ENCODE data around the gene TMPRSS6. TPM values are rescaled to one million over a fixed set of nuclear protein-coding genes. Genes with fewer than 3 reads are reported as not detected.

The TMPRSS6 gene
- total and polyA plus RNA-seq, 2 donors (not counting 1 experiment from before 2014, with no cell fraction given) = 0.03 TPM; not detected in 1

DNA sequence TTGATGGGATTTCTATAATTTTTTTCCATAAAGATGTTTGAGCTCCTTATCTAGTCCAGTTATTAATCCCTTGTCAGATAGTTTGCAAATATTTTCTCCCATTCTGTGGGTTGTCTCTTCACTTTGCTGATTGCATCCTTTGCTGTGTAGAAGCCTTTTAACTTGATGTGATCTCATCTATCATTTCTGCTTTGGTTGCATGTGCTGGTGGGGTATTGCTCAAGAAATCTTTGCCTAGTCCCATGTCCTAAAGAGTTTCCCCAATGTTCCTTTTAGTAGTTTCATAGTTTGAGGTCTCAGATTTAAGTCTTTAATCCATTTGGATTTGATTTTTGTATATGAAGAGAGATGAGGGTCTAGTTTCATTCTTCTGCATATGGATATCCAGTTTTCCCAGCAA is 41.9 kb upstream of the TMPRSS6 start:
- Mint-ChIP-seq H3K4me1 (peaks cover 22% of the 10 kb centered on the region), H3K27ac (no peak overlapping the region), H3K4me3 (no peak overlapping the region), H3K9me3 (ENCODE audit: insufficient read depth) (peaks cover 3% of the 10 kb centered on the region), H3K27me3 (peaks cover 6% of the 10 kb centered on the region)
- CTCF ChIA-PET = interaction anchor here (0.8 kb wide), 1 partner anchor 307 kb away, joined by 4 read pairs; no protein-coding TSS in a partner anchor
- no peak for ATAC-seq (ENCODE audit: low read depth)
- H3K4me2 ChIP-seq (replicated peaks; ENCODE audit: low read depth, low read length, poor library complexity, severe bottlenecking) = no peak overlapping the region
- H3K4me3 ChIP-seq (ENCODE audit: control extremely low read depth in 1 of 5, extremely low read depth in 1 of 5, insufficient read depth in 1 of 5, low read depth in 2 of 5, low read length in 4 of 5) = no peak overlapping the region
- no peak for DNase-seq
- no peaks in the 10 kb centered on the region for H3K79me2 ChIP-seq (ENCODE audit: control insufficient read depth, insufficient read depth, low read length)
- no peaks in the 10 kb centered on the region for H3K36me3 ChIP-seq (replicated peaks in 1 of 2; ENCODE audit: control extremely low read depth in 1 of 2, control insufficient read depth in 1 of 2, extremely low read depth in 1 of 2, insufficient read depth in 2 of 2, low read length in 1 of 2)
- H3K27ac ChIP-seq (ENCODE audit: low read length in 2 of 2) = no peak overlapping the region
- H3K27me3 ChIP-seq (replicated peaks in 1 of 4; ENCODE audit: control extremely low read depth in 1 of 4, control insufficient read depth in 3 of 4, insufficient read depth in 4 of 4, low read length in 3 of 4) = no peaks in the 10 kb centered on the region
- H3K9ac ChIP-seq (ENCODE audit: low read length) = no peak overlapping the region
- peaks cover 0 to 20% of the 10 kb centered on the region in 2 donors for H3K4me1 ChIP-seq (ENCODE audit: control insufficient read depth in 2 of 2, insufficient read depth in 2 of 2, low read length in 2 of 2)
- H2AFZ ChIP-seq (ENCODE audit: insufficient read depth, low read depth, low read length, poor library complexity, severe bottlenecking) = no peak overlapping the region
- H4K20me1 ChIP-seq (ENCODE audit: control insufficient read depth, insufficient read depth, low read length, poor library complexity, severe bottlenecking) = no peaks in the 10 kb centered on the region
- POLR2A ChIA-PET = no interaction called here
- TF ChIP-seq EZH2 (IDR thresholded peaks at IDR 0.05; ENCODE audit: borderline replicate concordance, insufficient read depth, low read depth, low read length, poor library complexity, severe bottlenecking) = no peak
- TF ChIP-seq, protein P1, sequence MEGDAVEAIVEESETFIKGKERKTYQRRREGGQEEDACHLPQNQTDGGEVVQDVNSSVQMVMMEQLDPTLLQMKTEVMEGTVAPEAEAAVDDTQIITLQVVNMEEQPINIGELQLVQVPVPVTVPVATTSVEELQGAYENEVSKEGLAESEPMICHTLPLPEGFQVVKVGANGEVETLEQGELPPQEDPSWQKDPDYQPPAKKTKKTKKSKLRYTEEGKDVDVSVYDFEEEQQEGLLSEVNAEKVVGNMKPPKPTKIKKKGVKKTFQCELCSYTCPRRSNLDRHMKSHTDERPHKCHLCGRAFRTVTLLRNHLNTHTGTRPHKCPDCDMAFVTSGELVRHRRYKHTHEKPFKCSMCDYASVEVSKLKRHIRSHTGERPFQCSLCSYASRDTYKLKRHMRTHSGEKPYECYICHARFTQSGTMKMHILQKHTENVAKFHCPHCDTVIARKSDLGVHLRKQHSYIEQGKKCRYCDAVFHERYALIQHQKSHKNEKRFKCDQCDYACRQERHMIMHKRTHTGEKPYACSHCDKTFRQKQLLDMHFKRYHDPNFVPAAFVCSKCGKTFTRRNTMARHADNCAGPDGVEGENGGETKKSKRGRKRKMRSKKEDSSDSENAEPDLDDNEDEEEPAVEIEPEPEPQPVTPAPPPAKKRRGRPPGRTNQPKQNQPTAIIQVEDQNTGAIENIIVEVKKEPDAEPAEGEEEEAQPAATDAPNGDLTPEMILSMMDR (IDR thresholded peaks at IDR 0.05) = no peak
- intact Hi-C loops (cut with micrococcal nuclease) = no loop called here
- peaks cover 0 to 2% (median 0%) of the 10 kb centered on the region in 3 donors for H3K9me3 ChIP-seq (ENCODE audit: control extremely low read depth in 1 of 3, control insufficient read depth in 2 of 3, insufficient read depth in 1 of 3, low read length in 2 of 3)

DNA sequence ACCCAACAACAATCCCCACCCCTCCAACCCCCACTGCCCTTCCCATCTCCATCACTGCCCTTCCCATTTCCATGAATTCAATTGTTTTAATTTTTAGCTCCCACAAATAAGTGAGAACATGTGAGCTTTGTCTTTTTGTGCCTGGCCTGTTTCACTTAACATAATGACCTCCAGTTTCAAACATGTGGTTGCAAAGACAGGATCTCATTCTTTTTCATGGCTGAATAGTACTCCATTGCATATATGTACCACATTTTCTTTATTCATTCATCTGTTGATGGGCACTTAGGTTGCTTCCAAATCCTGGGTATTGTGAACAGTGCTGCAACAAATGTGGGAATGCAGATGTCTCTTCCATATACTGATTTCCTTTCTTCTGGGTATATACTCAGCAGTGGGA is 41.2 kb upstream of the TMPRSS6 start:
- Mint-ChIP-seq H3K9me3 (ENCODE audit: insufficient read depth) (peaks cover 3% of the 10 kb centered on the region), H3K27ac (no peak overlapping the region), H3K27me3 (peaks cover under 1% of the 10 kb centered on the region), H3K4me3 (no peak overlapping the region), H3K4me1 (peaks cover 22% of the 10 kb centered on the region)
- H4K20me1 ChIP-seq (ENCODE audit: control insufficient read depth, insufficient read depth, low read length, poor library complexity, severe bottlenecking) = no peaks in the 10 kb centered on the region
- DNase-seq (no peak), ATAC-seq (ENCODE audit: low read depth) (no peak)
- TF ChIP-seq, protein P1 (IDR thresholded peaks at IDR 0.05) = no peak
- no peak for TF ChIP-seq EZH2 (IDR thresholded peaks at IDR 0.05; ENCODE audit: borderline replicate concordance, insufficient read depth, low read depth, low read length, poor library complexity, severe bottlenecking)
- intact Hi-C loops (cut with micrococcal nuclease) = no loop called here
- H3K36me3 ChIP-seq (replicated peaks in 1 of 2; ENCODE audit: control extremely low read depth in 1 of 2, control insufficient read depth in 1 of 2, extremely low read depth in 1 of 2, insufficient read depth in 2 of 2, low read length in 1 of 2) = no peaks in the 10 kb centered on the region
- no peak overlapping the region for H3K27ac ChIP-seq (ENCODE audit: low read length in 2 of 2)
- no peaks in the 10 kb centered on the region for H3K79me2 ChIP-seq (ENCODE audit: control insufficient read depth, insufficient read depth, low read length)
- H3K9ac ChIP-seq (ENCODE audit: low read length) = no peak overlapping the region
- no peak overlapping the region for H2AFZ ChIP-seq (ENCODE audit: insufficient read depth, low read depth, low read length, poor library complexity, severe bottlenecking)
- no peak overlapping the region for H3K4me3 ChIP-seq (ENCODE audit: control extremely low read depth in 1 of 5, extremely low read depth in 1 of 5, insufficient read depth in 1 of 5, low read depth in 2 of 5, low read length in 4 of 5)
- H3K9me3 ChIP-seq (ENCODE audit: control extremely low read depth in 1 of 3, control insufficient read depth in 2 of 3, insufficient read depth in 1 of 3, low read length in 2 of 3) = peaks cover 0 to 2% (median 0%) of the 10 kb centered on the region in 3 donors
- no peaks in the 10 kb centered on the region for H3K27me3 ChIP-seq (replicated peaks in 1 of 4; ENCODE audit: control extremely low read depth in 1 of 4, control insufficient read depth in 3 of 4, insufficient read depth in 4 of 4, low read length in 3 of 4)
- CTCF ChIA-PET = no interaction called here
- H3K4me1 ChIP-seq (ENCODE audit: control insufficient read depth in 2 of 2, insufficient read depth in 2 of 2, low read length in 2 of 2) = peaks cover 0 to 20% of the 10 kb centered on the region in 2 donors
- POLR2A ChIA-PET = no interaction called here
- no peak overlapping the region for H3K4me2 ChIP-seq (replicated peaks; ENCODE audit: low read depth, low read length, poor library complexity, severe bottlenecking)
